BE2C (cell line): ENCODE results near the gene ZNF678.

ENCODE experiments used
- DNase-seq: peaks from one replicate; pipeline ENCODE4 v3.0.0-alpha.2; 2020
- H3K27me3 ChIP-seq: fragments of 250-450 bp; sonication (Bioruptor Pico); 2 replicates; pipeline ENCODE4 v1.5.1; 2020; ENCODE audit warnings: mild to moderate bottlenecking
- H3K36me3 ChIP-seq: fragments of 250-450 bp; sonication (Bioruptor Pico); 2 replicates; pipeline ENCODE4 v1.5.1; 2020; ENCODE audit warnings: mild to moderate bottlenecking
- H3K4me1 ChIP-seq: fragments of 250-450 bp; sonication (Bioruptor Pico); 2 replicates; pipeline ENCODE4 v1.5.1; 2020
- H3K4me3 ChIP-seq: 2 replicates; pipeline ENCODE4 v1.5.1; 2011; ENCODE audit warnings: low read depth, low read length
- H3K9me3 ChIP-seq: fragments of 250-450 bp; sonication (Bioruptor Pico); 2 replicates; pipeline ENCODE4 v1.5.1; 2020
- CTCF ChIP-seq: IDR thresholded peaks from 2 replicates; pipeline ENCODE4 v1.5.1; 2012; ENCODE audit warnings: mild to moderate bottlenecking, low read depth, low read length

The ZNF678 gene

GRCh38 chr1:227558732-227559262, 4.6 kb upstream of the ZNF678 start:
- H3K27me3 ChIP-seq = no peaks in the 10 kb centered on the region
- H3K4me1 ChIP-seq = 0 out of 2 replicates have a peak, but pooled peaks cover 2% of the 10 kb centered on the region
- H3K36me3 ChIP-seq = no peaks in the 10 kb centered on the region
- DNase-seq = no peak
- H3K9me3 ChIP-seq = no peaks in the 10 kb centered on the region
- no peak for TF ChIP-seq CTCF
- no peak overlapping the region for H3K4me3 ChIP-seq

- no peak overlapping the region for H3K4me3 ChIP-seq
- H3K4me1 ChIP-seq = 0 out of 2 replicates have a peak, but pooled peaks cover 2% of the 10 kb centered on the region
- no peak for TF ChIP-seq CTCF
- DNase-seq = no peak
- no peaks in the 10 kb centered on the region for H3K36me3 ChIP-seq
- no peaks in the 10 kb centered on the region for H3K27me3 ChIP-seq
- no peaks in the 10 kb centered on the region for H3K9me3 ChIP-seq
These were observed 3.9 kb upstream of the ZNF678 start for GRCh38 chr1:227559499-227559898.

- H3K4me3 ChIP-seq = no peak overlapping the region
These were observed 3.4 kb upstream of the ZNF678 start for GRCh38 chr1:227559926-227560325.

GRCh38 chr1:227560393-227561173, 2.8 kb upstream of the ZNF678 start:
- Histone ChIP-seq H3K4me1 (0 out of 2 replicates have a peak, but pooled peaks cover 2% of the 10 kb centered on the region), H3K9me3 (no peaks in the 10 kb centered on the region), H3K36me3 (no peaks in the 10 kb centered on the region), H3K27me3 (no peaks in the 10 kb centered on the region), H3K4me3 (no peak overlapping the region)
- TF ChIP-seq CTCF = no peak
- DNase-seq = no peak

More at GRCh38 chr1:227559926-227560325, 3.4 kb upstream of the ZNF678 start:
- 0 out of 2 replicates have a peak, but pooled peaks cover 2% of the 10 kb centered on the region for H3K4me1 ChIP-seq
- DNase-seq = no peak
- no peaks in the 10 kb centered on the region for H3K9me3 ChIP-seq
- TF ChIP-seq CTCF = no peak
- H3K36me3 ChIP-seq = no peaks in the 10 kb centered on the region
- H3K27me3 ChIP-seq = no peaks in the 10 kb centered on the region

GRCh38 chr1:227561241-227561907, 2.0 kb upstream of the ZNF678 start:
- no peaks in the 10 kb centered on the region for H3K27me3 ChIP-seq
- H3K4me1 ChIP-seq = 0 out of 2 replicates have a peak, but pooled peaks cover 2% of the 10 kb centered on the region
- H3K36me3 ChIP-seq = no peaks in the 10 kb centered on the region
- no peaks in the 10 kb centered on the region for H3K9me3 ChIP-seq
- DNase-seq = no peak
- no peak for TF ChIP-seq CTCF
- H3K4me3 ChIP-seq = no peak overlapping the region
